ENCODE results near the gene SPCS3.

GRCh38 chr4:176320976-176321361, 1.2 kb downstream of the SPCS3 start:
- TF ChIP-seq, protein P1, sequence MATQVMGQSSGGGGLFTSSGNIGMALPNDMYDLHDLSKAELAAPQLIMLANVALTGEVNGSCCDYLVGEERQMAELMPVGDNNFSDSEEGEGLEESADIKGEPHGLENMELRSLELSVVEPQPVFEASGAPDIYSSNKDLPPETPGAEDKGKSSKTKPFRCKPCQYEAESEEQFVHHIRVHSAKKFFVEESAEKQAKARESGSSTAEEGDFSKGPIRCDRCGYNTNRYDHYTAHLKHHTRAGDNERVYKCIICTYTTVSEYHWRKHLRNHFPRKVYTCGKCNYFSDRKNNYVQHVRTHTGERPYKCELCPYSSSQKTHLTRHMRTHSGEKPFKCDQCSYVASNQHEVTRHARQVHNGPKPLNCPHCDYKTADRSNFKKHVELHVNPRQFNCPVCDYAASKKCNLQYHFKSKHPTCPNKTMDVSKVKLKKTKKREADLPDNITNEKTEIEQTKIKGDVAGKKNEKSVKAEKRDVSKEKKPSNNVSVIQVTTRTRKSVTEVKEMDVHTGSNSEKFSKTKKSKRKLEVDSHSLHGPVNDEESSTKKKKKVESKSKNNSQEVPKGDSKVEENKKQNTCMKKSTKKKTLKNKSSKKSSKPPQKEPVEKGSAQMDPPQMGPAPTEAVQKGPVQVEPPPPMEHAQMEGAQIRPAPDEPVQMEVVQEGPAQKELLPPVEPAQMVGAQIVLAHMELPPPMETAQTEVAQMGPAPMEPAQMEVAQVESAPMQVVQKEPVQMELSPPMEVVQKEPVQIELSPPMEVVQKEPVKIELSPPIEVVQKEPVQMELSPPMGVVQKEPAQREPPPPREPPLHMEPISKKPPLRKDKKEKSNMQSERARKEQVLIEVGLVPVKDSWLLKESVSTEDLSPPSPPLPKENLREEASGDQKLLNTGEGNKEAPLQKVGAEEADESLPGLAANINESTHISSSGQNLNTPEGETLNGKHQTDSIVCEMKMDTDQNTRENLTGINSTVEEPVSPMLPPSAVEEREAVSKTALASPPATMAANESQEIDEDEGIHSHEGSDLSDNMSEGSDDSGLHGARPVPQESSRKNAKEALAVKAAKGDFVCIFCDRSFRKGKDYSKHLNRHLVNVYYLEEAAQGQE (IDR thresholded peaks at IDR 0.05; ENCODE audit: insufficient replicate concordance, low read depth): no peak
- no peak for TF ChIP-seq POLR2AphosphoS5 (IDR thresholded peaks at IDR 0.05; ENCODE audit: low read depth)
- TF ChIP-seq CTCF (IDR thresholded peaks at IDR 0.05; ENCODE audit: insufficient read depth, low read length): no peak
- TF ChIP-seq SPI1 (IDR thresholded peaks at IDR 0.05; ENCODE audit: borderline replicate concordance, low read depth): no peak
